NB4 (cell line): ENCODE results near the gene SRP19.

Experiments used
- MYC ChIP-seq: IDR thresholded peaks from 2 replicates; pipeline ENCODE4 v1.6.1; 2011; ENCODE audit warnings: low read depth, low read length
- POLR2A ChIP-seq: IDR thresholded peaks from 2 replicates; pipeline ENCODE4 v1.6.1; 2011; ENCODE audit warnings: mild to moderate bottlenecking; ENCODE audit not compliant: insufficient read length; ENCODE audit errors: extremely low read depth
- TF ChIP-seq, protein P1 (sequence below): IDR thresholded peaks from one replicate; pipeline ENCODE4 v1.5.1; 2012; ENCODE audit warnings: low read depth, low read length
- TF ChIP-seq, protein P2 (sequence below): IDR thresholded peaks from 2 replicates; pipeline ENCODE4 v1.6.1; 2011; ENCODE audit warnings: low read depth, low read length

DNA sequence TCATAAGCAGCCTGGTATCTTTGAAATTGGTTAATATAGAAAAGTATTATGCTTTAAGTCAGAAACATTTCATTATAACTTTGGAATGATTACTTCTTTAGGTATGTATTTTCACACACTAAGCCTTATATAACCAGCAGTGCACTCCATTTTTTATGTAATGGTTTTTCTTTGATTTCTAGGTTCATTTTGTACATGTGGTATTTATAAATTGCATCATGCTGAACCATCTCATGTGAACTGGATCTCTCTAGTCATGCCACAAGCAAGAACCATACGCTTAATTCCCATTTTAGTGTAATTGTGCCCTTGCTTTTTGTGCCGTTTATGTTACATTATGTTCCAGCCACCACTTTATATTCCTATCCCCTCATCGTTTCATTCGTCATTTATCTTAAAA is 38.6 kb upstream of the SRP19 start:
- TF ChIP-seq, protein P1, sequence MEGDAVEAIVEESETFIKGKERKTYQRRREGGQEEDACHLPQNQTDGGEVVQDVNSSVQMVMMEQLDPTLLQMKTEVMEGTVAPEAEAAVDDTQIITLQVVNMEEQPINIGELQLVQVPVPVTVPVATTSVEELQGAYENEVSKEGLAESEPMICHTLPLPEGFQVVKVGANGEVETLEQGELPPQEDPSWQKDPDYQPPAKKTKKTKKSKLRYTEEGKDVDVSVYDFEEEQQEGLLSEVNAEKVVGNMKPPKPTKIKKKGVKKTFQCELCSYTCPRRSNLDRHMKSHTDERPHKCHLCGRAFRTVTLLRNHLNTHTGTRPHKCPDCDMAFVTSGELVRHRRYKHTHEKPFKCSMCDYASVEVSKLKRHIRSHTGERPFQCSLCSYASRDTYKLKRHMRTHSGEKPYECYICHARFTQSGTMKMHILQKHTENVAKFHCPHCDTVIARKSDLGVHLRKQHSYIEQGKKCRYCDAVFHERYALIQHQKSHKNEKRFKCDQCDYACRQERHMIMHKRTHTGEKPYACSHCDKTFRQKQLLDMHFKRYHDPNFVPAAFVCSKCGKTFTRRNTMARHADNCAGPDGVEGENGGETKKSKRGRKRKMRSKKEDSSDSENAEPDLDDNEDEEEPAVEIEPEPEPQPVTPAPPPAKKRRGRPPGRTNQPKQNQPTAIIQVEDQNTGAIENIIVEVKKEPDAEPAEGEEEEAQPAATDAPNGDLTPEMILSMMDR: no peak
- TF ChIP-seq POLR2A (no peak), MYC (no peak)
- TF ChIP-seq, protein P2, sequence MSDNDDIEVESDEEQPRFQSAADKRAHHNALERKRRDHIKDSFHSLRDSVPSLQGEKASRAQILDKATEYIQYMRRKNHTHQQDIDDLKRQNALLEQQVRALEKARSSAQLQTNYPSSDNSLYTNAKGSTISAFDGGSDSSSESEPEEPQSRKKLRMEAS: no peak
